Small intestine (tissue), 7 donors: Measurements from ENCODE around the gene SNTG2. TPM values are rescaled to one million over a fixed set of nuclear protein-coding genes. Genes with fewer than 3 reads are reported as not detected.

Experiments
- DNase-seq, 2 donors: peaks; one replicate each; pipeline versions ENCODE4 v3.0.0 to v3.0.0-alpha.2; 2013
- FAIRE-seq: peaks from 2 replicates; lab custom pipeline; 2012; peaks lifted over from hg19 to GRCh38; lab: Jason Lieb, UNC
- H3K27ac ChIP-seq, 3 donors: one replicate each; pipeline ENCODE4 v1.5.1; 2013; ENCODE audit warnings: low read length in 2 of 3, mild to moderate bottlenecking in 2 of 3, control low read depth in 1 of 3, inconsistent platforms in 1 of 3, low read depth in 1 of 3, moderate library complexity in 1 of 3
- H3K27me3 ChIP-seq, 3 donors: one replicate each; pipeline ENCODE4 v1.6.1; 2013; ENCODE audit warnings: low read length in 3 of 3, inconsistent platforms in 1 of 3; ENCODE audit not compliant: control insufficient read depth in 3 of 3, insufficient read depth in 3 of 3
- H3K36me3 ChIP-seq, 3 donors: one replicate each; pipeline ENCODE4 v1.6.1; 2013; ENCODE audit warnings: low read length in 3 of 3, inconsistent platforms in 1 of 3, low read depth in 1 of 3, mild to moderate bottlenecking in 1 of 3, moderate library complexity in 1 of 3; ENCODE audit not compliant: control insufficient read depth in 3 of 3, insufficient read depth in 2 of 3
- H3K4me1 ChIP-seq, 3 donors: one replicate each; pipeline ENCODE4 v1.6.1; 2013; ENCODE audit warnings: low read length in 2 of 3, inconsistent platforms in 1 of 3, low read depth in 1 of 3, mild to moderate bottlenecking in 1 of 3, moderate library complexity in 1 of 3; ENCODE audit not compliant: control insufficient read depth in 3 of 3, insufficient read depth in 2 of 3
- H3K4me3 ChIP-seq, 3 donors: one replicate each; pipeline ENCODE4 v1.5.1; 2013; ENCODE audit warnings: low read length in 3 of 3, control low read depth in 1 of 3, inconsistent platforms in 1 of 3, low read depth in 1 of 3, mild to moderate bottlenecking in 1 of 3, moderate library complexity in 1 of 3
- H3K9me3 ChIP-seq, 2 donors: one replicate each; pipeline ENCODE4 v1.6.1; 2013; ENCODE audit warnings: low read depth in 1 of 2, low read length in 1 of 2; ENCODE audit not compliant: control insufficient read depth in 2 of 2, insufficient read depth in 1 of 2
- WGBS, 3 donors: extraction: QIAGEN DNeasy Blood & Tissue Kit; methylation state at CpG; one replicate each; pipeline ENCODE4 v1.1.7; 2013; 5-methylcytosine and 5-hydroxymethylcytosine counted together
- polyA plus RNA-seq, 4 donors: library from polyadenylated mRNA; stranded (reverse) in 3 of 4; unstranded in 1 of 4; fragments of 200-250 nt in 3 of 4; fragments of 120-200 nt in 1 of 4; gene quantifications; one replicate each; pipeline versions ENCODE4 v1.2.1 to v1.2.3, GENCODE V29; 2013
- donor health status: healthy with polysubstance abuse.
- donor health status: control.
- donor health status: control.
- donor health status: Bipolar disorder and iron deficiency.
- donor health status: healthy.

Gene SNTG2
- polyA plus RNA-seq, 4 donors = 0.25 to 1.1 (median 0.54) TPM; not detected in 1

DNA sequence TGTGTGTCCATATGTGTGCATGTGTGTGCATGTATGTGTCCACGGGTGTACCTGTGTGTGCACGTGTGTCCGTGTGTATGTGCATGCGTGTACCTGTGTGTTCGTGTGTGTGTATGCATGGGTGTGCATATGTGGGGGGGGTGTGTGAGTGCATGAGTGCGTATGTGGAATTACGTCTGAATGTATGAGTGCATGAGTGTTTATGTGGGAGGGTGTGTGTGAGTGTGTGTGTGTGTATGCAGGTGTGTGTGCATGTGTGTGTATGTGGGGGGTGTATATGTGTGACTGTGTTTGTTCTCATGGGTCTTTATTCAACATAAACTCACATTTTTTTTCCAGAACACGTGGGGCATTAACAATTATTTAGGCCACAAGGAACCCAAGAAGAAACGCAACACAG lies 208.4 kb downstream of the SNTG2 start:
- no peak for DNase-seq

DNA sequence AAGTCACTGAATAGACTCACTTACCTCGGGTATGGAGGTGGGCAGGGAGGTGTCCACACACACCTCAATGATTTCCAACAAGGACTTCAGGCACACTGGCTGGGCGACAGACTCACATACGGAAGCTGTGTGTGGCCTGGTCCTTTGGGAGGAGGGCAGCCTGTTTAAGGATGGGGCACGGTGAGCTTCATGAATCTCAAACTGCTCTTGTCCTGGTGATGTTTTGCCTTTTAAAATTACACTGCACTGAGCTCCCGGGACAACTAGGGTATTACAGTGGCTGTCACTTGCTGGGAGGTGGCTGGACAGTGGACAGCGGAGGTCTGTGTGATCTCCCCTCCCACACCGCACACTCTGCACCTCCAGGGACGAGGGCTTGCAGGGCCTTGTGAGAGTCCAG lies 211.6 kb downstream of the SNTG2 start:
- no peak for FAIRE-seq
- Histone ChIP-seq H3K4me3 (no peak overlapping the region), H3K4me1 (no peaks in the 10 kb centered on the region), H3K27ac (peak overlapping the region in 1 of 3 donors; percentile 30), H3K36me3 (no peaks in the 10 kb centered on the region), H3K27me3 (no peaks in the 10 kb centered on the region), H3K9me3 (peaks cover 0 to 13% of the 10 kb centered on the region in 2 donors)
- WGBS, 3 donors = 87 to 91% (median 89%) methylated on average over 8 of the region's 8 CpGs
- DNase-seq = no peak

More for the DNA sequence above, 208.4 kb downstream of the SNTG2 start:
- Histone ChIP-seq H3K27ac (no peak overlapping the region), H3K4me1 (no peaks in the 10 kb centered on the region), H3K4me3 (no peak overlapping the region), H3K27me3 (no peaks in the 10 kb centered on the region), H3K9me3 (peaks cover 0 to 9% of the 10 kb centered on the region in 2 donors), H3K36me3 (no peaks in the 10 kb centered on the region)
- no peak for FAIRE-seq
- 72 to 77% (median 77%) methylated on average over 9 of the region's 9 CpGs for WGBS, 3 donors

DNA sequence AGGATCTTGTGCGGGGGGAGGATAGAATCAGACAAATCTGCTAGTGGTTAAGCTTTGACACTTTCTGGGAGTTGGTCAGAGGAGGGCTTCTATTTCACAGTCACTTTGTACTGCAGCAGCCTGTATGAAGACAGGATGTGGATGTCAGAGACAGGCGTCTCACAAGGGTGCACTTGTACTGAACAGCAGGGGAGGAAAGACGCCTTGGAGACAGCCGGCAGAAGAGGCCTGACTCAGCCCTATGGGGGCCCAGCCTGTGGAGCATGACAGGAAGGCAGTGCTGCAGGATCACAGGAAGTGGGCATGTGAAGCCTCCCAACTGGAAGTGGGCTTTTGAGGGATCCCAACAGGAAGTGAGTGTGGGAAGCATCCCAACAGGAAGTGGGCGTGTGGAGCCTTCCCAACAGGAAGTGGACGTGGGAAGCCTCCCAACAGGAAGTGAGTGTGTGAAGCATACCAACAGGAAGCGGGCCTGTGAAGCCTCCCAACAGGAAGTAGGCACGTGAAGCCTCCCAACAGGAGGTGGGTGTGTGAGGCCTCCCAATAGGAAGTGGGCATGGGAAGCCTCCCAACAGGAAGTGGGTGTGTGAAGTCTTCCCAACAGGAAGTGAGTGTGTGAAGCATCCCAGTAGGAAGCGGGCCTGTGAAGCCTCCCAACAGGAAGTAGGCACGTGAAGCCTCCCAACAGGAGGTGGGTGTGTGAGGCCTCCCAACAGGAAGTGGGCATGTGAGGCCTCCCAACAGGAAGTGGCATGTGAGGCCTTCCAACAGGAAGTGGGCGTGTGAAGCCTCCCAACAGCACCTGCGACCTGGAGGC lies 212.3 kb downstream of the SNTG2 start:
- FAIRE-seq (no peak), DNase-seq (no peak)
- peak overlapping the region in 1 of 3 donors; percentile 49 for H3K27ac ChIP-seq
- no peaks in the 10 kb centered on the region for H3K27me3 ChIP-seq
- WGBS, 3 donors = 55 to 77% (median 63%) methylated on average over 12 of the region's 12 CpGs
- H3K9me3 ChIP-seq = peaks cover 0 to 13% of the 10 kb centered on the region in 2 donors
- no peak overlapping the region for H3K4me3 ChIP-seq
- no peaks in the 10 kb centered on the region for H3K4me1 ChIP-seq
- H3K36me3 ChIP-seq = no peaks in the 10 kb centered on the region

DNA sequence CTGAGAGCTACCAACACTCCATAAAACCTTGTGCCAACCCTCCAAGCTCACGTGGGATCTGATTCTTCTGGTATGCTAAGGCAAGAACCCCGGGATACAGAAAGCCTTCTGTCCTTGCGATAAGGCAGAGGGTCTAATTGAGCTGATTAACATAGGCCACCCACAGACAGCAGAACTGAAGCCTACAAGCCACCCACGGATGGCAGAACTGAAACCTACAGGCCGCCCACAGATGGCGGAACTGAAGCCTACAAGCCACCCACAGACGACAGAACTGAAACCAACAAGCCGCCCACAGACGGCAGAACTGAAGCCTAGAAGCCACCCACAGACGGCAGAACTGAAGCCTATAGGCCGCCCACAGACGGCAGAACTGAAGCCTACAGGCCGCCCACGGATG lies 216.3 kb downstream of the SNTG2 start:
- FAIRE-seq (no peak), DNase-seq (no peak)
- WGBS, 3 donors = 84 to 90% (median 88%) methylated on average over 14 of the region's 14 CpGs
- no peak overlapping the region for H3K27ac ChIP-seq
- no peak overlapping the region for H3K4me3 ChIP-seq
- no peaks in the 10 kb centered on the region for H3K27me3 ChIP-seq
- no peaks in the 10 kb centered on the region for H3K36me3 ChIP-seq
- H3K9me3 ChIP-seq = peaks cover 0 to 13% of the 10 kb centered on the region in 2 donors
- H3K4me1 ChIP-seq = no peaks in the 10 kb centered on the region

DNA sequence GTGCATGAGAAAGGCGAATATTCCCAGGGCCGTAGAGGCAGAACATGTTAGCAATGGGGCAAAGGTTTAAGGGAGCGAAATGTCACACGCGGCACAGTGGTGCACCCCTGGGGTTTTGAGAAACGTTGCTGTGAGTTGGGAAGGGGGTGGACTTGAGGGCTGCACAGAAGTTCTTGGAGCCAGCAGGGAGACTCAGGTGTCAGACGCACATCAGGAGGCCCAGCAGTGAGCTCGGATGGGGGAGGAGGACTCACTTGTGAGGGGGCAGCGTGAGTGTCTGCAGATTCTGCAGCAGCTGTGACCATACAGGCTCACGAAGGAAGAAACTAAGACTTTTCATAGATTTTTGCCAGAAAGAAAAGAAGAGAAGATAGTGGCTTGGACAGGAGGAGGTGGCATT lies 218.2 kb downstream of the SNTG2 start:
- Histone ChIP-seq H3K4me1 (no peaks in the 10 kb centered on the region), H3K9me3 (peaks cover 0 to 8% of the 10 kb centered on the region in 2 donors), H3K27me3 (no peaks in the 10 kb centered on the region), H3K4me3 (no peak overlapping the region), H3K27ac (no peak overlapping the region), H3K36me3 (no peaks in the 10 kb centered on the region)
- no peak for FAIRE-seq
- no peak for DNase-seq
- WGBS, 3 donors = 71 to 83% (median 76%) methylated on average over 10 of the region's 10 CpGs

DNA sequence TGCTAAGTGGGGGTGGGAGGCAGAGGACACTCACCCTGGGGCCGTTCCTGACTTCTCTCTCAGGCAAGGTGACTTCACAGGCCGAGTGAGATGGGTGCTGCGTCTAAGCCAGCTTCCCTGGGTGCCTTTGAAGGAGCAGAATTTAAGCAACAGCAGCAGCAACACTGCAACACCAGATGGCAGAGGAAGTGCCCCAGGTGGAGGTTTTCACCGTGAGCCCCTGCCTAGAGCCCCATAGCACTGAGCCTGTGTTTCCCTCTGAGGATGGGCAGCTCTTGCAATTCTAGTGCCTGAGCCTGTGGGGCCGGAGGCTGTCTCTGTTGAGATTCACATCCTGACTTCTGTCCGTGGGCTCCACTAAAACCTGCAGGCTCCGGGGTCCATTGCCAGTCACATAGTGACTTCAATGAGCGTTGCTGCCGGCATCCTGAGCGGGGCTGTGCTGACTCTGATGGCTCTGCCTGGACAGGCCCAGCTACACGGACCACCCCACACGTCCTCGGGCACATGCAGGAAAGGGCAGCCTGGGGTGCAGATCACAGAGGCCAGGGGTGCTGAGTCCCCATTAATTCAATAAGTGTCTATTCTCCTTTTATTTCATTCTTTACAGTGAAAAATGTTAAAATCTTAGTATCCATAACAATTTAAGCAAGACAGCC lies 218.8 kb downstream of the SNTG2 start:
- Histone ChIP-seq H3K4me3 (no peak overlapping the region), H3K27ac (no peak overlapping the region), H3K27me3 (no peaks in the 10 kb centered on the region), H3K36me3 (no peaks in the 10 kb centered on the region), H3K9me3 (peaks cover 0 to 8% of the 10 kb centered on the region in 2 donors), H3K4me1 (no peaks in the 10 kb centered on the region)
- no peak for FAIRE-seq
- WGBS, 3 donors = 71 to 79% (median 75%) methylated on average over 13 of the region's 13 CpGs
- DNase-seq = no peak

DNA sequence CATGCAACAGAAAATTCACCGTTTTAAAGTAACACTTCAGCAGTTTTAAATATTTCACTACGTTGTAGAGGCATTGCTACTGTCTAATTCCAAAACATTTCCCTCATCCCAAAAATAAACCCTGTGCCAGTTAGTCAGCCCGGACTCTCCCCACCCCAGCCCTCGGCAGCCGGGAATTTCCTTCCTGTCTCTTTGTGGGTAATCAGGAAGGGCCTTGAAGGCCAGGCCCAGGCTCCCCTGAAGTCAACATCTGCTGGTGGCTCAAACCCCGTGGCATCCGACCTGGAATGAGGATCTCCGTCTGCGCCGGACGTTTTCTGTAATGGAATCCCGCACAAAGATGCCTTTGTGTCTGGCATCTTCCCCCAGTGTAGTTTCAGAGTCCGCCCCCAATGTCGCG lies 219.6 kb downstream of the SNTG2 start:
- Histone ChIP-seq H3K27ac (no peak overlapping the region), H3K36me3 (no peaks in the 10 kb centered on the region), H3K4me1 (no peaks in the 10 kb centered on the region), H3K9me3 (peaks cover 0 to 8% of the 10 kb centered on the region in 2 donors), H3K27me3 (no peaks in the 10 kb centered on the region), H3K4me3 (no peak overlapping the region)
- WGBS, 3 donors = 70 to 90% (median 90%) methylated on average over 15 of the region's 15 CpGs
- DNase-seq = no peak
- no peak for FAIRE-seq

DNA sequence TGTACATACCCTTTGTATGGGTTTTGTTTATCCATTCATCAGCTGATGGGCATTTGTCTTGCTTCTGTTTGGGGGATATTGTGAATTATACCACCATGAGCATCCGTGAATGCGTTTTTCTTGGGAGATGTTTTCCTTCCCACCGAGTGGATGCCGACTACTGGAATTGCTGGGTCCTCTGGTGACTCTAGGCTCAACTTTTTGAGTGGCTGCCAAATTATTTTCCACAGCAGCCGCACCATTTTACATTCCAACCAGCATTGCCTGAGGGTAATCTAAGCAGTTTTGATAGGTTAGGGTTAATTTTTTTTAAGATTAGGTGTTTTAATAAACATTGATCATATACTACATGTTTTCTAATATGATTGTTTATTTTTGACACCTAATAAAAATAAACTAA lies 220.1 kb downstream of the SNTG2 start:
- 75 to 87% (median 85%) methylated on average over 5 of the region's 5 CpGs for WGBS, 3 donors
- H3K36me3 ChIP-seq = no peaks in the 10 kb centered on the region
- H3K4me3 ChIP-seq = no peak overlapping the region
- FAIRE-seq = no peak
- peaks cover 0 to 8% of the 10 kb centered on the region in 2 donors for H3K9me3 ChIP-seq
- no peaks in the 10 kb centered on the region for H3K4me1 ChIP-seq
- no peak for DNase-seq
- no peaks in the 10 kb centered on the region for H3K27me3 ChIP-seq
- no peak overlapping the region for H3K27ac ChIP-seq
